ENCODE data around the gene SLC12A7.
"Not testable (repeated sequence)": the region's sequence is repeated elsewhere in the genome, so short reads cannot be mapped to it uniquely, and the experiment has no call there.

SLC12A7 gene

GRCh38 chr5:1062761-1063568 lies 48.9 kb downstream of the SLC12A7 start:
- no peak for DNase-seq (ENCODE audit: low spot score)

- no peak for DNase-seq (ENCODE audit: low spot score)
Observed at GRCh38 chr5:1061916-1062315, 49.9 kb downstream of the SLC12A7 start.

DNA sequence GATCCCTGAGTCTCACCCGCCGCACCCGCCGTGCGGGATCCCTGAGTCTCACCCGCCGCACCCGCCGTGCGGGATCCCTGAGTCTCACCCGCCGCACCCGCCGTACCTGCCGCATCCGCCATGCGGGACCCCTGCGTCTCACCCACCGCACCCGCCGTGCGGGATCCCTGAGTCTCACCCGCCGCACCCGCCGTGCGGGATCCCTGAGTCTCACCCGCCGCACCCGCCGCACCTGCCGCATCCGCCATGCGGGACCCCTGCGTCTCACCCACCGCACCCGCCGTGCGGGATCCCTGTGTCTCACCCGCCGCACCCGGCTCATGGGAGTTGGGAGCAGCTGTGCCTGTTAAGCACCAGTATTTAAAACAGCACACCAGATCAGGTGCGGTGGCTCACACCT lies 50.6 kb downstream of the SLC12A7 start:
- not testable (repeated sequence) for DNase-seq (ENCODE audit: low spot score)

DNA sequence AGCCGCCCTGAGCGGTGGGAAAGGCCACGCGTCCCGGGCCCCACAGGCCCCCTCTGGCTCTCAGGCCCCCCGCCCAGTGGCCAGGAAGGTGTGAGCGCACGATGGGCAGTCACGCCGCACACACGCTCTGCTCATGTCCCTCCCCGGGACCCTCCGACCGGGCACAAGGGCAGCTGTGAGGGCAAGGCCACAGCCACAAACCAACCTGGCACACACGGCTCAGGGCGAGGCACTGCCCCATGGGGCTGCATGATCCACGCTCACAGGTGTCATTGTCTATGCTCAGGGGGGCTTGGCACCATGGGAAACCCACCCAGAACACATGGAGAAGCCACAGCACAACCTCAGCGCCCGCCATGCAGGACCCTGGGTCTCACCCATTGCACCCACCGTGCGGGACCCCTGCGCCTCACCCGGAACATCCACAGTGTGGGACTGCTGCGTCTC lies 51.3 kb downstream of the SLC12A7 start:
- DNase-seq (ENCODE audit: low spot score): no peak

DNA sequence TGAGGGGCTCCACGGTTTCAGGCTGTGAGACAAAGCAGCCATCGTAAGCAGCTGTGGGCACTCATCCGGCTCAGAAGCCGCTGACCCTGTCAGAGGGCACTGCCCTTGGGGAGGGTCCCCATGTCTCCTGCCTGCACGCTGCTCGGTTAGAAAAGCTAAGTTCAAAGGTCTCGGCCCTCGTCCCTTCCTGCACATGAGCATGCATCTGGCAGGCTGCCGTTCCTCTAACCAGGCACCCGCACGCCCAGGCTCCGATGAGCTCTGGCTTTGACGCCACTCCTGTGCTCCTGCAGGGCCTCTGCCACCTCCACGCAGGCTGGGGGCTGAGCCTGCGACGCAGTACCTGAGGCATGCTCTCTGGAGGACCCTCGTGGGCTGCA lies 52.0 kb downstream of the SLC12A7 start:
- DNase-seq (ENCODE audit: low spot score): no peak

GRCh38 chr5:1058988-1059883 lies 52.6 kb downstream of the SLC12A7 start:
- no peak for DNase-seq (ENCODE audit: low spot score)

DNA sequence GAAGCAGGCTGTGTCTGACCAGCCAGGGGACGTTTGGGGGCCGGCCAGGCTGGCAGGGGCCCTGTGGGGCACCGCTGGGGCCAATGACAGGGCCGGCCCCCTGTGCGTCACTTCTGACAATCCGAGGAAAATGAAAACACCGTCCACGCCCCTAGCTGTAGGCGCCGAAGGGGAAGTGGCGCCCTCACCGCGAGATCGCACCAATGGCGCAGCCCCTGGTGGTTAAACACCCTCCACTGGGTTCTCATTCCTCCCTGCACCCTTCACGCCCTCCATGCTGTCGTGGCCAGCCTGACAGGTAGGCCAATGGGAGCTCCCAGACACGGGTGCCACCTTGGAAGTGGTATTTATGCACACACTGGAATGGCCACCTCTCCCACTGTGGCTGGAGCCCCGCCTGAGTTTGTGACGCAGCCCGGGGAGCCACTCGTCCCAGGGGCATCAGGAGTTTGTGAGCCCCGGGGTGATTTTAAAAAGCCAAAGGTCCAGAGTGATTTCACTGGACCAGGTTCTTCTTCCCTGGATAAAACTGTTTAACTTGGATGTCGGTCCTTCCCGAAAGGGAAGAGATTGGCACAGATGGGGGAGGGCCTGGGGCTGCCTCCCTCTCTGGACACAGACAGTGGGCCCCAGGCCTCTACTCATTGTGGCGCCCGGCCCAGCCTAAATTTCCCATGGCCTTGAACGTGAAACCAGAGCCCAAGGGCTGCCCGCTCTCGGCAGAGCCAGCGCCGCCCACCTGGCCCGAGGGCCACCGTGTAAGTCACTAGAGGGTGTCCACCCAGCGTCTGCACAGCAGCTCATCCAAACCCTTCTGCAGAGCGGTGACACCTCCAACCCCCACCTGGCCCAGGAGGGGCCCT lies 53.5 kb downstream of the SLC12A7 start:
- no peak for DNase-seq (ENCODE audit: low spot score)

DNA sequence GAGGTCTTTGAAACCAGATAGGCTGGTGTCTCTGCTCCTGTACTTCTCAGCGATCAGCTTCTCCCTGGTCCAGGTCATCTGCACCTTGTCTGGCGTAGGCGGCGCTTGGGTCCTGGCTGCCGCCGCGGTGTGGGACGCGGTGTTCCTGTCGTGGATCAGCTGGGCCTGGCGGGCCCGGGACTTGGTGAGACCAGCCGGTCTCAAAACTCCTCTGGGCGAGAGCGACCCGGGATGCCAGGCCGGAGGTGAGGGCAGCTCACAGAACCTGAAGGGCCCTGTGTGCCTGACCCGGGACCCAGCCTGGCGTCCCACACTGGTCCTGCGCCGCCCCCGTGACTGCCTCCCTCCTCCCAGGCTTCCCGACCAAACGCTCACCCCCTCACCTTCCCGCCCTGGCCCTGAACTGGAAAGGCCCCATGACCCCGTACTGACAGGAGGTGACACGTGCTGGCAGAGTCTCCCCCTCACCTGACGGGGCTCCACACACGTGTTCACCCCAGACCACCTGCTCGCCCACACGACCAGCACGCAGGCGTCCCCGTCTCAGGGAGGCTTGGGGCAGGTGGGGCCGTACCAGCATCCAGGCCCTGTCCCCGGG lies 54.3 kb downstream of the SLC12A7 start:
- no peak for DNase-seq (ENCODE audit: low spot score)

- DNase-seq (ENCODE audit: low spot score): no peak
Observed at GRCh38 chr5:1056611-1057484, 55.0 kb downstream of the SLC12A7 start.

- no peak for DNase-seq (ENCODE audit: low spot score)
Observed at GRCh38 chr5:1055896-1056610, 55.8 kb downstream of the SLC12A7 start.

DNA sequence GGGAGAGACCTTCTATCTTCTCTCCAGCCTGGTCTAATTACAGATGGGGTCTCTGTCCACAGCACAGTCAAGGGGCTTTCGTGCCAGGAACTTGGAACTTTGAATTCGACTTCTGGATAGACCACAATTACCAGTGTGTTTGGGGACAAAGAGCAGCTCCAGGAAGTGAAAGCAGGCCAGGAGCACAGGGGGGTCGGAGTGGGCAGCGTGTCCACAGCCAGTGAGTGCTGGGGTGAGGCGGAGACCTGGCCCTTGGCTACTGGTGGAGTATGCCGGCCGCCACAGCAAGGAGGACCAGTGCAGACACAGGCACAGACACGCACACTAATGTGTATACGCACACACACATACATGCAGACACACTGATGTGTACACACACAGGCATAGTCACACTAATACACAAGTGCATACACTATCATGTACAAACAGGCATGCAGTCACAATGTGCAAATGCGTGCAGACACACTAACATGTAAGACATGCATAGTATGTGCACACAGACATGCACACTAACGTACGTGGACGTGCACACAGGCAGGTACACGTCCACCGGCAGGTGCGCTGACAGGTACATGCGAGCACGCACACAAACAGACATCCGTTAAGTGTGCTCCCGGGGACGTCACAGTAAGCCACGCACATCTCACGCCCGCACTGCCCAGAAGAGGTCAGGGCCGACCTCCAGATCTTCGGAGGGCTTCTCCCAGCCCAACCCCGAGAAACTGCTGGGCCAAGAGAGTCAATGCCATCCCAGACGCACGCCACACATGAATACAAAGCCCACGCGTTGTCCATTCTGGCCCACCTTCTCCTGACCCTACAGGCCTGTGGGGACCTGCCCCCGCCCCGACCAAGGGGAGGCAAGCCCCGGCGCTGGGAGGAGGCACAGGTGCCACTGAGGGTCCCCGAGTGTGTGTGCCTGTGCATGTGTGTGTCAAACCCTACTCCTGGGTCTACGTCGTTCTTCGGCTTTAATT lies 56.8 kb downstream of the SLC12A7 start:
- no peak for DNase-seq (ENCODE audit: low spot score)

DNA sequence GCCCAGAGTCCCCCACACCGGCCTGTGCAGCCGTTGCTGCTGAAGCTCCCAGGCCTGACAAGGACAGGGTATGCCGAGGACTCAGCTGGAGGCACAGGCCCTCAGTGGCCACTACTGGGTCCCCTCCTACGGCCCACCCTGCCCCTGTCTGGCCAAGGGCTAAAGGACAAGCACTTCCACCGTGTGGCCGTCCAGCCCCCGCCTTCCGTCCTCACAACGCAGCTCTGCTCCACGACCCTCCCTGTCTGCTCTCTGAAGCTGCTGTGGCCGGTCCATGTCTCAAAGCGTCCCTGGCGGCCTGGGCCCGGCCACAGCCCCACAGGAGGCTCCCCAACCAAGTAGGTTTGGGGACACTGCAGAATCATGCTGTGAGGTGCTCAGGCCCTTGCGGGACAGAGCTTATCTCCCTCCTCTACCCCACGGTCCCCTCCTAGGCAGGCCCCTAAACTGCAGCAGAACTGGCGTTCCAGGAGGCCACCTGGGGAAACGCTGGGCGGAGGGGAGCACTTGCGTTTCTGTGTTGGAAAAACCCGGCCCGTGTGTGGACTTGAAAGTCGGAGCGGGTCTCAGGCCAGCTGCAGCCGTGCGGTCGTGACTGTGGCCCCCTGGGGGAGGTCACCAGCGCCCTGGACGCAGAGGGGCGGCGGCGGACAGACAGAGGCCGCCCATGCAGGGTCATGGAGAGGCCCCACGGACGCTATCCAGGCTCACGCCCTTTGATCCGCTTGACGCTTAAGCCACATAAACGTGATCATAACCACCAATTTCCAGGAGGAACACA lies 57.7 kb downstream of the SLC12A7 start:
- DNase-seq (ENCODE audit: low spot score): no peak

DNA sequence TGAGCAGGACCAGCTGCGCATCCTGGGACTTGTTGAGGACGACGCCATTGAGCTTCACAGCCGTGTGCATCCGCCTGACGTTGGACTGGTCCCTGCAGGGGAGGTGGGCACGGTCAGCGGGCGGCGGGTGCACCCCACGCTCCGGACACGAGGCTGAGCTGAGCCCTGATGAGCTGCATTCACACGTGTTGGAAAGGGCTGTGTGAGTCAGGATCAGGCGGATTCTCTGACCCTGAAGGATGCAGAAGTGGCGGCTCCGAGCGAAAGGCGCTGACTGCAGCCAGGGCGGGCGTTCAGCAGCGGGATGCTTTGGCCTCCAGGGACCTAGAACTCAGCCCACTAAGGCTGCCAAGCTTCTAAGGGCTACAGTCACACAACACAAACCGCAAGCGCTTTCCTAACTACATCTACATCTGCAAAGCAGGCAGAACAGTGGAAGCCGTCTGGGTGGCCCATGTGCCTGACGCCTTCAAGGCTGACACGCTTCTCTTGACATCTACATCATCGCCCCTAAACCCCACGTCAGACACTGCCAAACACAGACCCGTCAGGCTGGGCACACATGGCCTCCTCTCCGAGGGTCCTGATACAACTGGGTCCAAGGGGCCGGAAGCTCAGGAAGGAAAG lies 58.4 kb downstream of the SLC12A7 start:
- no peak for DNase-seq (ENCODE audit: low spot score)

DNA sequence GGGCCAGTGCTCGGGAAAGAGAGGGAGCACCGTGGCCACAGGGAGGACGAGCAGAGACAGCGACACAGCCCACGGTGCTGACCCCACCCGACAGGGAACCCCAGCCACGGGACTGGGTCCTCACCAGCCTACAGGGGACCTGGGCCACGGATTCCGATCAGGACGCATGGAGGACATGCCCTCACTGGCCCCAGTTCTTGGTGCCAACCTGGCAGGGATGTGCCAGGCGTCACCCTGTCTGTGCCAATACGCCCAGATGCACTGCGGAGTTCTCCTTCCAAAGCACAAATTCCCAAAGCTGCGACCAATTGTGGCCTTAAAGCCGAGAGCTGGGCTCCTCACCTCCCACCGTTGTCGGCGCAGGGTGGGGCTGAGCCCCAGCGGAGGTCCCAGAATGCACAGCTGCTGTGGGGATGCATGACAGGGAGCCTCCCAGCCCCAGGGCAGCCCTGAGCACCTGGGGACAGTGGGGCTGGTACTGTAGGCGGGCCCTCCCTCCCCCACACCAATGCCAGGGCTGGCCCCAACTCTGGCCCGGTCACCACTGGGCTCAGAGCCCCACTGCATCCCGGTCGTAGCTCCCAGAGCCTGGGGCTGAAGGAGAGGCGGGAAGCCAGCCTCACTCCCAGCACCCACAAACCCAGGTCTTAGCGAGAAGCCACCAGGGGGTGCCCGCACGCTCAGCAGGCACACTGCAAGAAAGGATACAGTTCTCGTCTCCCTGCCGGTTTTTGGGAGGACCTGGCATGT lies 59.0 kb downstream of the SLC12A7 start:
- peak; percentile 47 for DNase-seq (ENCODE audit: low spot score)

- DNase-seq (ENCODE audit: low spot score): no peak
Observed at GRCh38 chr5:1052076-1052475, 59.8 kb downstream of the SLC12A7 start.

GRCh38 chr5:1051366-1051720 lies 60.5 kb downstream of the SLC12A7 start:
- DNase-seq (ENCODE audit: low spot score): peak; percentile 83

All from NAMALWA (cell line).